Prostate gland (tissue), 2 donors: Measurements from ENCODE around the gene MET.

ENCODE experiments used
- CTCF ChIP-seq, 4 experiments: fragments of 200-600 bp in 2 of 4; fragments of 450-650 bp in 2 of 4; sonication (generic) in 2 of 4; IDR thresholded peaks; 1 replicate in 3 of 4; 2 replicates in 1 of 4; pipeline ENCODE4 v1.5.1; 2016 to 2019; ENCODE audit warnings: antibody characterized with exemption in 4 of 4, mild to moderate bottlenecking in 2 of 4, moderate library complexity in 2 of 4
- POLR2A ChIP-seq: fragments of 450-650 bp; IDR thresholded peaks from one replicate; pipeline ENCODE4 v1.6.1; 2016; ENCODE audit warnings: antibody characterized with exemption, mild to moderate bottlenecking

- no peak for TF ChIP-seq CTCF (IDR thresholded peaks at IDR 0.05)
- no peak for TF ChIP-seq POLR2A
Measured at GRCh38 chr7:116781584-116781983, 109.6 kb downstream of the MET start.
